OCI-LY1 (cell line): ENCODE data around the gene CARS1.

Experiments
- CTCF ChIP-seq: fragments of 200-600 bp; sonication (generic), shearing (Covaris generic); IDR thresholded peaks from 2 replicates; pipeline ENCODE4 v1.5.1; 2017; ENCODE audit warnings: mild to moderate bottlenecking, antibody characterized with exemption, low read length, moderate library complexity, mixed read lengths
- EZH2 ChIP-seq: fragments of 200-600 bp; sonication (generic), shearing (Covaris generic); IDR thresholded peaks from 2 replicates; pipeline ENCODE4 v1.8.0; 2017; ENCODE audit warnings: borderline replicate concordance, mixed run types, mild to moderate bottlenecking, antibody characterized with exemption, low read length, moderate library complexity, mixed read lengths

GRCh38 chr11:2989551-2989950 lies 67.7 kb downstream of the CARS1 start:
- no peak for TF ChIP-seq CTCF
- no peak for TF ChIP-seq EZH2
